Loucy (cell line): Measurements from ENCODE around the gene RAB9B.

Experiments used
- H2AFZ ChIP-seq: fragments of 200-600 bp; sonication (generic); 2 replicates; pipeline ENCODE4 v1.6.0; 2016; ENCODE audit warnings: antibody characterized with exemption, mild to moderate bottlenecking, low read length, moderate library complexity
- H3F3A ChIP-seq: fragments of 200-600 bp; 2 replicates; pipeline ENCODE4 v1.6.0; 2016; ENCODE audit warnings: antibody characterized with exemption, low read depth, mild to moderate bottlenecking
- H3K27me3 ChIP-seq: fragments of 200-600 bp; sonication (generic); 2 replicates; pipeline ENCODE4 v1.6.1; 2014; ENCODE audit warnings: low read length, mild to moderate bottlenecking; ENCODE audit not compliant: insufficient read depth, poor library complexity, severe bottlenecking
- H3K36me3 ChIP-seq: fragments of 200-600 bp; sonication (generic); 2 replicates; pipeline ENCODE4 v1.6.1; 2016; ENCODE audit warnings: low read length; ENCODE audit not compliant: insufficient read depth
- H3K4me1 ChIP-seq: fragments of 200-600 bp; sonication (generic); 2 replicates; pipeline ENCODE4 v1.5.1; 2014; ENCODE audit warnings: low read length, mild to moderate bottlenecking; ENCODE audit not compliant: insufficient read depth, poor library complexity, severe bottlenecking
- H3K4me2 ChIP-seq: fragments of 200-600 bp; sonication (generic); 2 replicates; pipeline ENCODE4 v1.6.0; 2014; ENCODE audit warnings: antibody characterized with exemption, low read length, low read depth, mild to moderate bottlenecking; ENCODE audit not compliant: poor library complexity, severe bottlenecking
- H3K4me3 ChIP-seq: fragments of 200-600 bp; sonication (generic); 2 replicates; pipeline ENCODE4 v1.5.1; 2014; ENCODE audit warnings: low read length, mild to moderate bottlenecking, mixed read lengths; ENCODE audit not compliant: poor library complexity, severe bottlenecking
- H3K79me2 ChIP-seq: fragments of 200-600 bp; sonication (generic); 2 replicates; pipeline ENCODE4 v1.6.1; 2014; ENCODE audit warnings: low read length; ENCODE audit not compliant: insufficient read depth
- H3K9ac ChIP-seq: fragments of 200-600 bp; sonication (generic); 2 replicates; pipeline ENCODE4 v1.6.0; 2014; ENCODE audit warnings: mild to moderate bottlenecking, low read depth, low read length, moderate library complexity; ENCODE audit not compliant: poor library complexity, severe bottlenecking
- H3K9me2 ChIP-seq: fragments of 200-600 bp; sonication (generic); replicated peaks from 2 replicates; pipeline ENCODE4 v1.6.1; 2016; ENCODE audit warnings: low read depth, low read length, mixed read lengths
- H3K9me3 ChIP-seq: fragments of 200-600 bp; sonication (generic); 2 replicates; pipeline ENCODE4 v1.6.1; 2014; ENCODE audit warnings: mild to moderate bottlenecking, antibody characterized with exemption, low read length, low read depth; ENCODE audit not compliant: insufficient read depth
- H4K20me1 ChIP-seq: fragments of 200-600 bp; sonication (generic); 2 replicates; pipeline ENCODE4 v1.6.0; 2014; ENCODE audit warnings: antibody characterized with exemption, low read length, mild to moderate bottlenecking; ENCODE audit not compliant: insufficient read depth, poor library complexity, severe bottlenecking
- EZH2phosphoT487 ChIP-seq: fragments of 200-600 bp; IDR thresholded peaks from 2 replicates; pipeline ENCODE4 v1.6.1; 2018; ENCODE audit warnings: antibody characterized with exemption, mild to moderate bottlenecking, moderate library complexity, borderline replicate concordance
- TF ChIP-seq, protein P1 (sequence below): fragments of 200-600 bp; sonication (generic); conservative IDR thresholded peaks from 2 replicates; pipeline ENCODE4 v1.5.1; 2014; ENCODE audit warnings: mild to moderate bottlenecking, antibody characterized with exemption, low read length

RAB9B gene

DNA sequence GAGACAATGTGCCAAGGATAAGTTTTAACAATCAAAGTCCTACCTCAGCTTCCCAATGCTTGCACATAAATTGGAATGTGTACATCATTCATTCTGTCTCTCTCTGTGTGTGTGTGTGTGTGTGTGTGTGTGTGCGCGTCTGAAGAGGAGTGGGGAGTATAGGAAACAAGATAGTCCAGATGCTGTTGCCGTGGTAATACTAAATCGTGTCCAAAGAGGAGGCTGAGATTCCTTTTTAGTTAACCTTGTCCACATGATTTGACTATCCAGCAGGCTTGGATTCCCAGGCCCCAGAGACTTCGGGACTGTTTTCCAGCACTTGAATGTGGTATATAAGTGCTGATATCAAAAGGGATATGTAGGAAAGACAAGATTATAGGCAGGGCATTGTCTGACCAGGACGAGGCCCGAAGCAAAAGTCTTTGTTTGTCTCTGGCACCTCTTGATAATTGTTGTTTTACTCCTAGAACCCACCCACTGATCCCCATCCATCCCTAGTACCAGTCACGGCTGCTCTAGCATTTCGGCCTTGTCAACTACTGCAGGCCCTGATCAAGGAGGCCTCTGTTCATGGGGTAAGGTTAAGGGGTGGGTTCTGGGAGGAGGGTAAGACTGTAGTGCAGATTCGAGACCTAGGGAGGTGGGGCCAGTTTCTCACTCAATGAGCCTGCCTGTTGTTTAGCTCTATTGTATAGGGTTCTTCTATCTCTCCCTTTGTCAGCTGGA is 51.6 kb downstream of the RAB9B start:
- no peak overlapping the region for H2AFZ ChIP-seq
- H3K79me2 ChIP-seq = no peaks in the 10 kb centered on the region
- H4K20me1 ChIP-seq = no peaks in the 10 kb centered on the region
- no peak overlapping the region for H3K4me2 ChIP-seq
- no peak overlapping the region for H3K4me3 ChIP-seq
- no peaks in the 10 kb centered on the region for H3K9me2 ChIP-seq
- no peaks in the 10 kb centered on the region for H3K9me3 ChIP-seq
- H3F3A ChIP-seq = no peaks in the 10 kb centered on the region
- no peaks in the 10 kb centered on the region for H3K4me1 ChIP-seq
- H3K27me3 ChIP-seq = no peaks in the 10 kb centered on the region
- H3K9ac ChIP-seq = no peak overlapping the region
- H3K36me3 ChIP-seq = no peaks in the 10 kb centered on the region
- TF ChIP-seq, protein P1, sequence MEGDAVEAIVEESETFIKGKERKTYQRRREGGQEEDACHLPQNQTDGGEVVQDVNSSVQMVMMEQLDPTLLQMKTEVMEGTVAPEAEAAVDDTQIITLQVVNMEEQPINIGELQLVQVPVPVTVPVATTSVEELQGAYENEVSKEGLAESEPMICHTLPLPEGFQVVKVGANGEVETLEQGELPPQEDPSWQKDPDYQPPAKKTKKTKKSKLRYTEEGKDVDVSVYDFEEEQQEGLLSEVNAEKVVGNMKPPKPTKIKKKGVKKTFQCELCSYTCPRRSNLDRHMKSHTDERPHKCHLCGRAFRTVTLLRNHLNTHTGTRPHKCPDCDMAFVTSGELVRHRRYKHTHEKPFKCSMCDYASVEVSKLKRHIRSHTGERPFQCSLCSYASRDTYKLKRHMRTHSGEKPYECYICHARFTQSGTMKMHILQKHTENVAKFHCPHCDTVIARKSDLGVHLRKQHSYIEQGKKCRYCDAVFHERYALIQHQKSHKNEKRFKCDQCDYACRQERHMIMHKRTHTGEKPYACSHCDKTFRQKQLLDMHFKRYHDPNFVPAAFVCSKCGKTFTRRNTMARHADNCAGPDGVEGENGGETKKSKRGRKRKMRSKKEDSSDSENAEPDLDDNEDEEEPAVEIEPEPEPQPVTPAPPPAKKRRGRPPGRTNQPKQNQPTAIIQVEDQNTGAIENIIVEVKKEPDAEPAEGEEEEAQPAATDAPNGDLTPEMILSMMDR = no peak
- no peak for TF ChIP-seq EZH2phosphoT487

DNA sequence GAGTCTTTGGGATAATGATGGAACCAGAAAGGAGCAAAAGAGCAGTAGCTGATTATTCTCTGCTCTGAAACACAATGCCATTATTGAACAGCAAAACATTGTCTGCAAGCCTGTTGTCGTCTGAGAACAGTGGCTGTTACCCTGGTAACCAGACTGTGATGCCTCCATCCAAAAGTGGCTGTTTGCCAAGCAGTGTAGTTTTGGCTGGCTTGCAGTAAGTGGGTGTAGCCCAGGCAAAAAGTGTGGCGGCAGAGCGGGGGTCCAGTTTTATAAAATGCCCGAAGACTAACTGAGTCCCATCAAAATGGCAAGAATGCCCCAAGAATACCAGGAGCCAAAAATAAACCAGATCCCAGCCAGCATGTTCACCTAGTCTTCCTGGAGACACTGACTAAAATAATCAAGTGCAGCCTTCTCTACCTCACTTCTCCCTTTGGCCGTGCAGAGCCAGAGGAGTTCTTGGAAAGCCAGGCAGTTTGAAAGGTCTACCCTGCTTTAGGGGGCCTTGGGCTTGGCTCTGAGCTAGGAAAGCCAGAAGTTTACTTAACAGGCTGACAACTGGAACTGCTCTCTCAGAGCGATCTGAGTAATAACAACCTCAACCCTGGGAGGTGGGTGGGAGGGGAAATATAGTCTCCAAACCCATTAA is 52.8 kb downstream of the RAB9B start:
- no peak overlapping the region for H2AFZ ChIP-seq
- H3K27me3 ChIP-seq = no peaks in the 10 kb centered on the region
- no peaks in the 10 kb centered on the region for H3K4me1 ChIP-seq
- H3F3A ChIP-seq = no peaks in the 10 kb centered on the region
- H3K9me2 ChIP-seq = no peaks in the 10 kb centered on the region
- H4K20me1 ChIP-seq = no peaks in the 10 kb centered on the region
- no peak overlapping the region for H3K9ac ChIP-seq
- TF ChIP-seq EZH2phosphoT487 = no peak
- TF ChIP-seq, protein P1 = no peak
- no peaks in the 10 kb centered on the region for H3K9me3 ChIP-seq
- no peaks in the 10 kb centered on the region for H3K36me3 ChIP-seq
- no peaks in the 10 kb centered on the region for H3K79me2 ChIP-seq
- H3K4me2 ChIP-seq = no peak overlapping the region
- no peak overlapping the region for H3K4me3 ChIP-seq

- Histone ChIP-seq H3K79me2 (no peaks in the 10 kb centered on the region), H3K4me1 (no peaks in the 10 kb centered on the region), H3K9me3 (no peaks in the 10 kb centered on the region), H3K4me2 (no peak within 1 kb of the TSS), H3F3A (no peaks in the 10 kb centered on the region), H2AFZ (no peak within 1 kb of the TSS), H3K27me3 (no peaks in the 10 kb centered on the region), H3K4me3 (no peak within 1 kb of the TSS), H3K9ac (no peak within 1 kb of the TSS), H3K36me3 (no peaks in the 10 kb centered on the region), H4K20me1 (no peaks in the 10 kb centered on the region), H3K9me2 (no peaks in the 10 kb centered on the region)
- TF ChIP-seq, protein P1 = no peak
- no peak for TF ChIP-seq EZH2phosphoT487
Measured at GRCh38 chrX:103776546-103776945, 55.5 kb downstream of the RAB9B start, which contains the start of gene PLP1. PLP1 (plus strand) TSS chrX:103776840; CDS start chrX:103776996, 156 bp downstream.
